Measurements from ENCODE around the gene IL1RAPL2. TPM values are rescaled to one million over a fixed set of nuclear protein-coding genes. Genes with fewer than 3 reads are reported as not detected.
"Not testable (repeated sequence)": the region's sequence is repeated elsewhere in the genome, so short reads cannot be mapped to it uniquely, and the experiment has no call there.

IL1RAPL2 gene
- polyA plus RNA-seq, 1 donor from 2014 or later, result not detected

GRCh38 chrX:105647749-105648148, 1081.8 kb downstream of the IL1RAPL2 start:
- no peaks in the 10 kb centered on the region for H3K36me3 Mint-ChIP-seq
- H3K4me1 Mint-ChIP-seq, result peaks cover 0 to 1% (median 0%) of the 10 kb centered on the region in 3 donors
- peaks cover 0 to 2% (median 0%) of the 10 kb centered on the region in 3 donors for H3K9me3 Mint-ChIP-seq
- no peak overlapping the region for H3K27ac Mint-ChIP-seq
- H3K27me3 Mint-ChIP-seq, result peaks cover 4% of the 10 kb centered on the region
- no peak overlapping the region for H3K4me3 Mint-ChIP-seq

GRCh38 chrX:105648732-105649131, 1082.7 kb downstream of the IL1RAPL2 start:
- H3K27ac Mint-ChIP-seq, result no peak overlapping the region
- no peaks in the 10 kb centered on the region for H3K36me3 Mint-ChIP-seq
- peaks cover 0 to 1% (median 0%) of the 10 kb centered on the region in 3 donors for H3K4me1 Mint-ChIP-seq
- H3K9me3 Mint-ChIP-seq, result peaks cover 0 to 4% (median 2%) of the 10 kb centered on the region in 3 donors
- H3K27me3 Mint-ChIP-seq, result peaks cover 4% of the 10 kb centered on the region
- no peak overlapping the region for H3K4me3 Mint-ChIP-seq

- Mint-ChIP-seq H3K27ac (no peak overlapping the region), H3K36me3 (no peaks in the 10 kb centered on the region), H3K4me1 (no peaks in the 10 kb centered on the region), H3K9me3 (peaks cover 0 to 4% (median 2%) of the 10 kb centered on the region in 3 donors), H3K27me3 (peaks cover 4% of the 10 kb centered on the region), H3K4me3 (no peak overlapping the region)
These were observed 1084.6 kb downstream of the IL1RAPL2 start for GRCh38 chrX:105650577-105650976.

GRCh38 chrX:105650986-105651385, 1085.0 kb downstream of the IL1RAPL2 start:
- peaks cover 0 to 4% (median 2%) of the 10 kb centered on the region in 3 donors for H3K9me3 Mint-ChIP-seq
- no peak overlapping the region for H3K27ac Mint-ChIP-seq
- H3K4me1 Mint-ChIP-seq, result no peaks in the 10 kb centered on the region
- peaks cover 4% of the 10 kb centered on the region for H3K27me3 Mint-ChIP-seq
- no peak overlapping the region for H3K4me3 Mint-ChIP-seq
- no peaks in the 10 kb centered on the region for H3K36me3 Mint-ChIP-seq

GRCh38 chrX:105653891-105654290, 1087.9 kb downstream of the IL1RAPL2 start:
- peaks cover 2% of the 10 kb centered on the region for H3K27me3 Mint-ChIP-seq
- H3K4me1 Mint-ChIP-seq, result no peaks in the 10 kb centered on the region
- H3K9me3 Mint-ChIP-seq, result peaks cover 0 to 6% (median 0%) of the 10 kb centered on the region in 3 donors
- H3K27ac Mint-ChIP-seq, result no peak overlapping the region
- no peaks in the 10 kb centered on the region for H3K36me3 Mint-ChIP-seq
- no peak overlapping the region for H3K4me3 Mint-ChIP-seq

GRCh38 chrX:105658136-105658535, 1092.1 kb downstream of the IL1RAPL2 start:
- Mint-ChIP-seq H3K27me3 (no peaks in the 10 kb centered on the region), H3K9me3 (peaks cover 0 to 6% (median 0%) of the 10 kb centered on the region in 3 donors), H3K27ac (no peak overlapping the region), H3K4me3 (no peak overlapping the region), H3K36me3 (no peaks in the 10 kb centered on the region), H3K4me1 (no peaks in the 10 kb centered on the region)

GRCh38 chrX:105662248-105662647, 1096.2 kb downstream of the IL1RAPL2 start:
- no peaks in the 10 kb centered on the region for H3K36me3 Mint-ChIP-seq
- H3K27ac Mint-ChIP-seq, result no peak overlapping the region
- H3K27me3 Mint-ChIP-seq, result no peaks in the 10 kb centered on the region
- H3K4me1 Mint-ChIP-seq, result peaks cover 0 to 2% (median 0%) of the 10 kb centered on the region in 3 donors
- peaks cover 0 to 2% (median 2%) of the 10 kb centered on the region in 3 donors for H3K9me3 Mint-ChIP-seq
- no peak overlapping the region for H3K4me3 Mint-ChIP-seq

- no peaks in the 10 kb centered on the region for H3K27me3 Mint-ChIP-seq
- H3K9me3 Mint-ChIP-seq, result peaks cover 0 to 3% (median 0%) of the 10 kb centered on the region in 3 donors
- H3K4me1 Mint-ChIP-seq, result peaks cover 0 to 2% (median 0%) of the 10 kb centered on the region in 3 donors
- no peaks in the 10 kb centered on the region for H3K36me3 Mint-ChIP-seq
- H3K4me3 Mint-ChIP-seq, result no peak overlapping the region
- H3K27ac Mint-ChIP-seq, result no peak overlapping the region
These were observed 1098.2 kb downstream of the IL1RAPL2 start for GRCh38 chrX:105664243-105664642.

GRCh38 chrX:105684288-105684687, 1118.3 kb downstream of the IL1RAPL2 start:
- not testable (repeated sequence) for H3K9me3 Mint-ChIP-seq, H3K27ac Mint-ChIP-seq, H3K36me3 Mint-ChIP-seq, H3K4me1 Mint-ChIP-seq, H3K4me3 Mint-ChIP-seq, H3K27me3 Mint-ChIP-seq

GRCh38 chrX:105694839-105695238, 1128.8 kb downstream of the IL1RAPL2 start:
- Mint-ChIP-seq H3K27ac (no peak overlapping the region), H3K36me3 (no peaks in the 10 kb centered on the region), H3K9me3 (peaks cover 0 to 3% (median 2%) of the 10 kb centered on the region in 3 donors), H3K4me3 (no peak overlapping the region), H3K27me3 (no peaks in the 10 kb centered on the region), H3K4me1 (peaks cover 0 to 6% (median 5%) of the 10 kb centered on the region in 3 donors)

- peaks cover 0 to 6% (median 5%) of the 10 kb centered on the region in 3 donors for H3K4me1 Mint-ChIP-seq
- H3K4me3 Mint-ChIP-seq, result no peak overlapping the region
- H3K36me3 Mint-ChIP-seq, result no peaks in the 10 kb centered on the region
- H3K27me3 Mint-ChIP-seq, result no peaks in the 10 kb centered on the region
- H3K27ac Mint-ChIP-seq, result no peak overlapping the region
- H3K9me3 Mint-ChIP-seq, result peaks cover 0 to 3% (median 2%) of the 10 kb centered on the region in 3 donors
These were observed 1129.5 kb downstream of the IL1RAPL2 start for GRCh38 chrX:105695451-105695850.

GRCh38 chrX:105696870-105697269, 1130.9 kb downstream of the IL1RAPL2 start:
- Mint-ChIP-seq H3K4me3 (no peak overlapping the region), H3K36me3 (no peaks in the 10 kb centered on the region), H3K27ac (peak overlapping the region in 1 of 3 donors; percentile 36), H3K27me3 (no peaks in the 10 kb centered on the region), H3K9me3 (peaks cover 0 to 3% (median 2%) of the 10 kb centered on the region in 3 donors), H3K4me1 (peaks cover 0 to 6% (median 5%) of the 10 kb centered on the region in 3 donors)

- peaks cover 0 to 6% (median 5%) of the 10 kb centered on the region in 3 donors for H3K4me1 Mint-ChIP-seq
- no peaks in the 10 kb centered on the region for H3K27me3 Mint-ChIP-seq
- peaks cover 0 to 3% (median 2%) of the 10 kb centered on the region in 3 donors for H3K9me3 Mint-ChIP-seq
- no peak overlapping the region for H3K4me3 Mint-ChIP-seq
- H3K27ac Mint-ChIP-seq, result no peak overlapping the region
- H3K36me3 Mint-ChIP-seq, result no peaks in the 10 kb centered on the region
These were observed 1132.2 kb downstream of the IL1RAPL2 start for GRCh38 chrX:105697984-105698781.

- no peaks in the 10 kb centered on the region for H3K36me3 Mint-ChIP-seq
- H3K4me1 Mint-ChIP-seq, result peaks cover 0 to 6% (median 5%) of the 10 kb centered on the region in 3 donors
- no peak overlapping the region for H3K27ac Mint-ChIP-seq
These were observed 1134.3 kb downstream of the IL1RAPL2 start for GRCh38 chrX:105700331-105700730.

GRCh38 chrX:105701310-105702052, 1135.5 kb downstream of the IL1RAPL2 start:
- Mint-ChIP-seq H3K4me3 (no peak overlapping the region), H3K9me3 (no peaks in the 10 kb centered on the region), H3K36me3 (no peaks in the 10 kb centered on the region), H3K27me3 (no peaks in the 10 kb centered on the region), H3K4me1 (peaks cover 0 to 6% (median 5%) of the 10 kb centered on the region in 3 donors), H3K27ac (no peak overlapping the region)

More at GRCh38 chrX:105700331-105700730, 1134.3 kb downstream of the IL1RAPL2 start:
- H3K4me3 Mint-ChIP-seq, result no peak overlapping the region
- peaks cover 0 to 2% (median 0%) of the 10 kb centered on the region in 3 donors for H3K9me3 Mint-ChIP-seq
- no peaks in the 10 kb centered on the region for H3K27me3 Mint-ChIP-seq

All from IgD-negative memory B cell (primary cell).